MM.1S (cell line): ENCODE results near the gene EYA2.

Experiments used
- DNase-seq: peaks from one replicate; pipeline ENCODE4 v3.0.0-alpha.2; 2015
- H2AFZ ChIP-seq: fragments of 300-600 bp; sonication (generic); 2 replicates; pipeline ENCODE4 v1.6.0; 2016; ENCODE audit warnings: antibody characterized with exemption, low read length
- H3F3A ChIP-seq: fragments of 300-600 bp; sonication (generic); 2 replicates; pipeline ENCODE4 v1.6.1; 2016; ENCODE audit warnings: mild to moderate bottlenecking, antibody characterized with exemption, low read length, moderate library complexity, mixed read lengths; ENCODE audit not compliant: insufficient read depth
- H3K27ac ChIP-seq: fragments of 300-600 bp; sonication (generic); 2 replicates; pipeline ENCODE4 v1.5.1; 2016; ENCODE audit warnings: mild to moderate bottlenecking, low read length
- H3K27me3 ChIP-seq: fragments of 300-600 bp; sonication (generic); replicated peaks from 2 replicates; pipeline ENCODE4 v1.6.0; 2016; ENCODE audit warnings: low read length; ENCODE audit not compliant: insufficient read depth
- H3K36me3 ChIP-seq: fragments of 300-600 bp; sonication (generic); replicated peaks from 2 replicates; pipeline ENCODE4 v1.6.1; 2016; ENCODE audit warnings: mild to moderate bottlenecking, low read length, mixed read lengths; ENCODE audit not compliant: insufficient read depth
- H3K4me1 ChIP-seq: fragments of 300-600 bp; sonication (generic); 2 replicates; pipeline ENCODE4 v1.6.1; 2016; ENCODE audit warnings: low read length, mixed read lengths
- H3K4me2 ChIP-seq: fragments of 300-600 bp; sonication (generic); 2 replicates; pipeline ENCODE4 v1.6.0; 2016; ENCODE audit warnings: low read depth, low read length
- H3K4me3 ChIP-seq: fragments of 300-600 bp; sonication (generic); 2 replicates; pipeline ENCODE4 v1.5.1; 2016; ENCODE audit warnings: low read length, mixed read lengths
- H3K79me2 ChIP-seq: fragments of 300-600 bp; sonication (generic); 2 replicates; pipeline ENCODE4 v1.6.1; 2016; ENCODE audit warnings: mixed run types, low read length, mixed read lengths
- H3K9ac ChIP-seq: fragments of 300-600 bp; sonication (generic); 2 replicates; pipeline ENCODE4 v1.6.1; 2016; ENCODE audit warnings: low read length, mixed read lengths
- H3K9me2 ChIP-seq: fragments of 300-600 bp; sonication (generic); replicated peaks from 2 replicates; pipeline ENCODE4 v1.6.1; 2016; ENCODE audit warnings: mild to moderate bottlenecking, low read length, mixed read lengths; ENCODE audit not compliant: insufficient read depth
- H3K9me3 ChIP-seq: fragments of 300-600 bp; sonication (generic); replicated peaks from 2 replicates; pipeline ENCODE4 v1.6.1; 2016; ENCODE audit warnings: mild to moderate bottlenecking, low read length, mixed read lengths; ENCODE audit not compliant: insufficient read depth
- H4K20me1 ChIP-seq: fragments of 300-600 bp; sonication (generic); 2 replicates; pipeline ENCODE4 v1.6.1; 2016; ENCODE audit warnings: mild to moderate bottlenecking, low read length, moderate library complexity, mixed read lengths; ENCODE audit not compliant: insufficient read depth
- CTCF ChIP-seq: fragments of 300-600 bp; sonication (generic); IDR thresholded peaks from 2 replicates; pipeline ENCODE4 v1.5.1; 2016; ENCODE audit warnings: antibody characterized with exemption, low read length, mixed read lengths
- EZH2 ChIP-seq: fragments of 300-600 bp; sonication (generic); optimal IDR thresholded peaks from 2 replicates; pipeline ENCODE3; 2017; ENCODE audit warnings: low read depth, mild to moderate bottlenecking, antibody characterized with exemption, low read length, mixed read lengths
- EZH2phosphoT487 ChIP-seq: fragments of 300-600 bp; sonication (generic); IDR thresholded peaks from 2 replicates; pipeline ENCODE4 v1.6.1; 2018; ENCODE audit warnings: antibody characterized with exemption, low read length

The EYA2 gene

DNA sequence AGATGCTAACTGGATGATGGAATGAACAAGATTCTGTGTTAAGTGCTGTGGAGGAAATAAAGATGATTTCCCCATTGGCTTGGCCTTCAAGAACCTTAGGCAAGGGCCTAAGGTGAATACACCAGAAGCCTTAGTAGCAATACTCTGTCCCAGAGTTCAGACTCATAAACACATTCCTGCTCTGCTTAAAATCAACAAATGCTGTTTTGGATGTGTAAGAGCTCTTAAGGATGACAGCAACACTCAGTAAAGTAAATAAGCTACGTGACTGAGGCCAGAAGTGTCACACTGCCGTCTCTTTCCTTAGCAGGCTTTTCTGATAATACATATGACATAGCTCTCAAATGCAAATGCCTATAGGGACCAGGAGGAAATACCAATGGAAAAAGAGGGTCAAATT, 90.6 kb downstream of the EYA2 start:
- DNase-seq = no peak
- Histone ChIP-seq H3K9ac (no peak overlapping the region), H2AFZ (no peak overlapping the region), H3K27ac (no peak overlapping the region), H3K9me3 (no peaks in the 10 kb centered on the region), H3F3A (peaks cover 1% of the 10 kb centered on the region; the same call in 1 of the 2 replicates), H3K36me3 (no peaks in the 10 kb centered on the region), H3K27me3 (no peaks in the 10 kb centered on the region), H3K4me2 (no peak overlapping the region), H4K20me1 (no peaks in the 10 kb centered on the region), H3K4me3 (no peak overlapping the region), H3K79me2 (no peaks in the 10 kb centered on the region), H3K4me1 (peaks cover 7% of the 10 kb centered on the region), H3K9me2 (no peaks in the 10 kb centered on the region)
- TF ChIP-seq EZH2 (no peak), CTCF (no peak), EZH2phosphoT487 (no peak)

DNA sequence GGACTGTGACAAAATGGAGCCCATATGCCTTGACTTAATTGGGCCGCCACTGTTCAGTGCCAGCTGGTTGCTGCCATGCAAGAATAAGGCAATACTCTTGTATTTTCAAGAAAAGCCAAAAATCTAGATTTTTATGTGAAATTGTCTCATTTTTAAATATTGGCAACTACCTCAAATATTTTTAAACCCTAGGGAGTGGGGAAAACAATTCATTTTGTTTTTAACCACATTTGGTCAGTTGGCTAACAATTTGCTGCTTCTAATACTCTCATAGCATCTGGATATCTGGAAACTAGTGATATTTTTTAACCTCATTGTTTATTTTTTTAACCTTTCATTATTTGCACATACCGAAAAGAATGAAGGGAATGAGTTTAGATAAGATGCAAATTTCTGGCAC, 91.0 kb downstream of the EYA2 start:
- Histone ChIP-seq H3K36me3 (no peaks in the 10 kb centered on the region), H3K27me3 (no peaks in the 10 kb centered on the region), H3K4me3 (no peak overlapping the region), H4K20me1 (no peaks in the 10 kb centered on the region), H3K9me3 (no peaks in the 10 kb centered on the region), H3K9ac (no peak overlapping the region), H2AFZ (no peak overlapping the region), H3K4me1 (peaks cover 2% of the 10 kb centered on the region; the same call in 1 of the 2 replicates), H3K79me2 (no peaks in the 10 kb centered on the region), H3F3A (no peaks in the 10 kb centered on the region), H3K9me2 (no peaks in the 10 kb centered on the region), H3K4me2 (no peak overlapping the region), H3K27ac (no peak overlapping the region)
- no peak for TF ChIP-seq CTCF
- TF ChIP-seq EZH2phosphoT487 = no peak
- no peak for TF ChIP-seq EZH2
- DNase-seq = no peak

DNA sequence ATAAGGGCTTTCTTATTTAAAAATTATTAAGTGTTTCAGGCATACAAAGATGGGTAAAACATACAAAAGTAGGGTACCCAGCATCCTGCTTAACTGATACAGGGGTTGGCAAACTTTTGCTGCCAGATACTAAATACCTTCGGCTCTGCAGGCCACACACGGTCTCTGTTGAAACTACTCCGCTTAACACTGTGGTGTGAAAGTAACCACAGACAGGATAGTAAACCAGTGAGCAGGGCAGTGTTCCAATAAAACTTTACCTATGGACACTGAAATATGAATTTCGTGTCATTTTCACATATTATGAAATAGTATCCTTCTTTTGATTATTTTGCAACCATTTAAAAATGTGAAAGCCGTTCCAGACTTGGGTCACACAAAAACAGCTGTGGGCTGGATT, 92.4 kb downstream of the EYA2 start:
- H3K36me3 ChIP-seq = no peaks in the 10 kb centered on the region
- no peak for DNase-seq
- no peaks in the 10 kb centered on the region for H3K27me3 ChIP-seq
- no peak overlapping the region for H3K4me2 ChIP-seq
- no peak overlapping the region for H2AFZ ChIP-seq
- no peak overlapping the region for H3K4me3 ChIP-seq
- no peak for TF ChIP-seq EZH2phosphoT487
- no peak for TF ChIP-seq CTCF
- TF ChIP-seq EZH2 = no peak
- no peaks in the 10 kb centered on the region for H4K20me1 ChIP-seq
- no peaks in the 10 kb centered on the region for H3K9me3 ChIP-seq
- no peak overlapping the region for H3K9ac ChIP-seq
- no peaks in the 10 kb centered on the region for H3K9me2 ChIP-seq
- no peaks in the 10 kb centered on the region for H3K4me1 ChIP-seq
- no peaks in the 10 kb centered on the region for H3F3A ChIP-seq
- H3K27ac ChIP-seq = no peak overlapping the region
- H3K79me2 ChIP-seq = no peaks in the 10 kb centered on the region
